ENCODE results near the gene DNAH6. TPM values are rescaled to one million over a fixed set of nuclear protein-coding genes. Genes with fewer than 3 reads are reported as not detected.

DNAH6 gene
- total and polyA plus RNA-seq, 2 of the 8 experiments (the other 6 are each of a cell fraction or from before 2014, with no cell fraction given): 0.06 to 0.43 TPM

DNA sequence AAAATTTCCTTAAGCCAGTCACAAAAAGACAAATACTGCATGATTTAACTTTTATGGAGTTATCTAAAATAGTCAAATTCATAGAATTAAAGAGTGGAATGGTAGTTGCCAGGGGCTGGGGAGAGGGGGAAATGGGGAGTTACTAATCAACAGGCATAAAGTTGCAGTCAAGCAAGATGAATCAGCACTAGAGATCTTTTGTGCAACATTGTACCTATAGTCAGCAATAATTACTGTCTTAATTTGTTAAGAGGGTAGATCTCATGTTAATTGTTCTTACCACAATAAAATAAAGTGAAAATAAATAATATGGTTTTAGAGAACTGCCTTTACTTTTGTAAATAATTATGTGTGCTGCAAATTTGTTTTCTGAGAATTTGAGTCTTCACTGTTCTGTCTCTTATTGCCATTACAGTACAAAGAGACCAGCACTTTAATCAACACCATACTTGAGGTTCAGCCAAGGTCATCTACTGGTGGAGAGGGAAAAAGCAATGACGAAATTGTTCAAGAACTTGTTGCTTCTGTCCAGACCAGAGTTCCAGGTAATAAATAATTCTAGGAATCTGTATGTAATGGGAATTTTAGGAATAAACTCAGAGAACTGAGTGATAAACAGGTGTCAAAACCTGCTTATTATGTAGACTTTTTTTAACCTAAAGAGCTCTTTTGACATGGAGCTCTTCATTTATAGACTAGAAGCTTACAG lies 289.1 kb downstream of the DNAH6 start:
- no peak overlapping the region for H3K4ac ChIP-seq (replicated peaks; ENCODE audit: insufficient read length, low read depth, low read length)
- H2BK20ac ChIP-seq (ENCODE audit: low read length): no peak overlapping the region
- H3K23me2 ChIP-seq (ENCODE audit: low read depth, low read length): no peaks in the 10 kb centered on the region; the same call in 1 of the 2 replicates
- H2BK120ac ChIP-seq (replicated peaks; ENCODE audit: low read depth, low read length): no peak overlapping the region
- no peak overlapping the region for H3K4me2 ChIP-seq (ENCODE audit: insufficient read depth in 1 of 2, low read depth in 2 of 2, low read length in 2 of 2)
- no peak for DNase-seq (ENCODE audit: low read depth in 1 of 2, low spot score in 2 of 2)
- no peak for FAIRE-seq
- no peak overlapping the region for H2BK15ac ChIP-seq (ENCODE audit: low read length)
- H3K56ac ChIP-seq (replicated peaks; ENCODE audit: insufficient read length, low read depth, low read length): no peak overlapping the region
- no peak overlapping the region for H3K23ac ChIP-seq (ENCODE audit: insufficient read length)
- H2BK12ac ChIP-seq (ENCODE audit: low read depth, low read length): no peak overlapping the region
- no peaks in the 10 kb centered on the region for H3K27me3 ChIP-seq (replicated peaks in 1 of 4; ENCODE audit: control insufficient read depth in 3 of 4, extremely low read depth in 1 of 4, insufficient read depth in 3 of 4, low read length in 3 of 4)
- no peaks in the 10 kb centered on the region for H3K79me2 ChIP-seq (ENCODE audit: control insufficient read depth in 1 of 2, insufficient read depth in 2 of 2, low read length in 2 of 2)
- no peak overlapping the region for H4K8ac ChIP-seq (ENCODE audit: extremely low read depth, insufficient read depth, low read length)
- no peak overlapping the region for H3K4me3 ChIP-seq (ENCODE audit: extremely low read depth in 1 of 4, insufficient read depth in 2 of 4, low read depth in 3 of 4, low read length in 4 of 4)
- no peaks in the 10 kb centered on the region for H4K20me1 ChIP-seq (replicated peaks in 1 of 2; ENCODE audit: control insufficient read depth in 1 of 2, insufficient read depth in 2 of 2, low read length in 2 of 2)
- no peaks in the 10 kb centered on the region for H3K9me3 ChIP-seq (ENCODE audit: insufficient read depth in 2 of 2, low read depth in 1 of 2, low read length in 1 of 2)
- no peak overlapping the region for H3K9ac ChIP-seq (replicated peaks in 1 of 4; ENCODE audit: extremely low read depth in 1 of 4, low read depth in 3 of 4, low read length in 3 of 4)
- no peaks in the 10 kb centered on the region for H3K4me1 ChIP-seq (replicated peaks in 1 of 4; ENCODE audit: control insufficient read depth in 3 of 4, insufficient read depth in 4 of 4, low read length in 3 of 4)
- no peak overlapping the region for H3K14ac ChIP-seq (ENCODE audit: insufficient read length)
- no peak overlapping the region for H3K18ac ChIP-seq (ENCODE audit: extremely low read depth, low read length)
- WGBS, 2 experiments (ENCODE audit: extremely low coverage in 1 of 2, insufficient coverage in 1 of 2, insufficient read length in 1 of 2, insufficient replicate concordance in 2 of 2, low coverage in 1 of 2, low lambda C conversion rate in 2 of 2, missing lambda C conversion rate in 1 of 2): 70% methylated on average over 1 of the region's 1 CpG; no CpG with 5 or more reads in 1 of the 2 experiments
- H3K79me1 ChIP-seq (ENCODE audit: low read depth, low read length): no peaks in the 10 kb centered on the region
- H2AK5ac ChIP-seq (ENCODE audit: low read depth, low read length): no peak overlapping the region
- no peak overlapping the region for H2BK5ac ChIP-seq (ENCODE audit: low read depth, low read length)
- POLR2A ChIA-PET (ENCODE audit: partially characterized antibody): no interaction called here
- no peak overlapping the region for H4K91ac ChIP-seq (replicated peaks; ENCODE audit: insufficient read length, low read length)
- H4K5ac ChIP-seq (ENCODE audit: insufficient read length, low read depth, low read length): no peak overlapping the region
- no peak overlapping the region for H2AFZ ChIP-seq (ENCODE audit: low read length)
- H3K27ac ChIP-seq (ENCODE audit: low read depth, low read length): no peak overlapping the region
- no peaks in the 10 kb centered on the region for H3K36me3 ChIP-seq (ENCODE audit: control insufficient read depth in 2 of 4, insufficient read depth in 4 of 4, low read length in 3 of 4)
- CTCF ChIA-PET (ENCODE audit: partially characterized antibody): interaction anchor here (0.5 to 1.6 kb wide), 3 partner anchors 9 to 145 kb away, joined by 3 to 4 read pairs (median 3); no protein-coding TSS in a partner anchor
- TF ChIP-seq CBX8 (IDR thresholded peaks at IDR 0.05; ENCODE audit: borderline replicate concordance, low read depth, low read length) (no peak), MAFK (IDR thresholded peaks at IDR 0.05; ENCODE audit: low read depth, low read length) (no peak), RFX5 (IDR thresholded peaks at IDR 0.05; ENCODE audit: borderline replicate concordance, low read depth, low read length) (no peak), RXRA (IDR thresholded peaks at IDR 0.05; ENCODE audit: insufficient read depth, low read depth, low read length) (no peak), CHD2 (IDR thresholded peaks at IDR 0.05; ENCODE audit: low read length) (no peak), JUND (IDR thresholded peaks at IDR 0.05; ENCODE audit: low read length) (no peak), ZNF274 (IDR thresholded peaks at IDR 0.05; ENCODE audit: borderline replicate concordance, extremely low read depth, low read length) (no peak), CHD1 (IDR thresholded peaks at IDR 0.05; ENCODE audit: low read depth, low read length) (no peak), PHF8 (conservative IDR thresholded peaks at IDR 0.05; ENCODE audit: low read depth, low read length) (no peak), TBP (IDR thresholded peaks at IDR 0.05; ENCODE audit: low read depth, low read length) (no peak), RBBP5 (IDR thresholded peaks at IDR 0.05; ENCODE audit: borderline replicate concordance, low read depth, low read length) (no peak), NRF1 (IDR thresholded peaks at IDR 0.05; ENCODE audit: low read depth, low read length) (no peak)
- TF ChIP-seq, protein P1, sequence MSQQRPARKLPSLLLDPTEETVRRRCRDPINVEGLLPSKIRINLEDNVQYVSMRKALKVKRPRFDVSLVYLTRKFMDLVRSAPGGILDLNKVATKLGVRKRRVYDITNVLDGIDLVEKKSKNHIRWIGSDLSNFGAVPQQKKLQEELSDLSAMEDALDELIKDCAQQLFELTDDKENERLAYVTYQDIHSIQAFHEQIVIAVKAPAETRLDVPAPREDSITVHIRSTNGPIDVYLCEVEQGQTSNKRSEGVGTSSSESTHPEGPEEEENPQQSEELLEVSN (IDR thresholded peaks at IDR 0.05): no peak
